GM18858 (cell line): ENCODE data around the gene PLA2G6.
"Not testable (repeated sequence)": the region's sequence is repeated elsewhere in the genome, so short reads cannot be mapped to it uniquely, and the experiment has no call there.

Experiments used
- ATAC-seq: cut with Tn5 transposase; IDR thresholded peaks from one replicate; pipeline ENCODE4 v1.9.1; 2021; ENCODE audit not compliant: unreplicated experiment

Gene PLA2G6

DNA sequence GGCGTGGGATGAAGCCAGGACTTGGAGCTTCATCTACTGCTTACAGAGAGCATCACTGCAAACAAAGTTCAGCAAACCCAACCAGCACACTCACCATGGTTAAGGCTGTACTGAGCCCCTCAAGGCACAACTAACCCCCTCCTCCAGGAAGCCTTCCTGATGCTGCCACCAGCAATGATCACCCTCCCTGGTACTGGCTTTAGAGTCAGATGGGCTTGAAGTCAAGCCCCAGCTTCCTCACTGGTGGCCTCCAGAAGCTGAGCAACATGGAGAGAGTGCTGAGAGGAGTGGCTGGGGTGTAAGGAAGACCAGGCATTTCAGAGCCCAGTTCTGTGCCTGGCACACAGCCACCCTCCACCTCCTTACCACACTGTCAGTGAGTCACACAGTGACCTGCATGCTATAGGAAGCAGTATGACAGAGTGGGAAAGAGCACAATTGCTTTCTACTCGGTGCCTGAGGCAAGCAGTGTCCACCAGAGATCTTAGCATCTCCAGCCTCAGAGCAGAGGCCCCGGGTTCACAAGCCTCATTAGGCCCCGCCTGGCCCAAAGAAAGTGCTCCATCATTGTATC, 46.4 kb downstream of the PLA2G6 start:
- no peak for ATAC-seq

DNA sequence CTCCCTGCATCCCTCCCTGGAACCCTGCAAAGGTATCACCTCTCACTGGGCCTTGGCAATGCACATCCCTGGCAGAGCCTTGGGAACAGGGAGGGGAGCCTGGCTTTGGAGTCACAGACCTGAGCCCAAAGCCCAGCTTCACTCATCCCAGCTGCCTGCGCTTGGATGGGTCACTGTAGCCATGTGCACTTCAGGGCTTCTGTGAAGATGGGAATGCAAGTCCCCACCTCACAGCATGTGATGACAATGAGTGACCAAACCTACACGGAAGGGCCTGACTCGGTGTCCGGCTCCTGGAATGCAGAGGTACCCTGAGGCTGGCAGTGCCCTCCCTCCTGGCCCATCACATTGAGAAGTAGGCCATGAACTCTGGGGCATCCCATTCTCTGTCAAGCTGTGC, 48.3 kb downstream of the PLA2G6 start:
- ATAC-seq = no peak

DNA sequence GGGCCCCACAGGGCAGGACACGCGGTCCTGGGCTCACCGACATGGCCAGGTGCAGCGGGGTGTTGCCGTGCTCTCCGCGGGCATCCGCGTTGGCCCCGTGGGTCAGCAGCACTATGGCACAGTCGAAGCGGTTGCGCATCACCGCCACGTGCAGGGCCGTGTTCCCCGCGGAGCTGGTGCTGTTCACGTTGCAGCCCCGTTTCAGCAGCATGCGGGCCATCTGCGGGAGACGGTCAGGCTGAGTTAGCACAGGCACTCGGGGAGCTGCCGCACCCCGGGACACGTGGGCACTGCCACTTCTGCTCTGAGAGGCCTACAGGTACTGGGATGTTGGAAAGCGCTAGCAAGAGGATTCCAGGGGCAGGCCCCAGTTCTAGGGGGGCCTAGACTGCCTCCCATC, 48.8 kb downstream of the PLA2G6 start:
- no peak for ATAC-seq

DNA sequence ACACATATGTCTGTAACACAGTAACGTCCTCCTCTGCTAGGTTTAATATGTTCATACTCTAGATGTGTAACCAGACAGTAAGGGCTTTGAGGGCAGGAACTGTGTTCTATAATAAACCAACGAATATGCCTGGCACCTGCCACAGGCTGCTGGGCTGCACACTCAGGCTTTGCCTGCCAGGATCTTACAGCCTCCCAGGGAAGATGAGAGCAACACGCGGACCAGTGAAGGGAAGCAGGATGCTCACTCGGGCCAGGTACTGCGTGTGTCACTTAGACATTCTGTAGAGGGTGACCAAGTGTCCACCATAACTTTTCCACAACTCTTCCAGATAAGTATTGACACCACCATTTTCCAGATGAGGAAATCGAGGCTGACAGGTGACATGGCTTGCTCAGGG, 49.5 kb downstream of the PLA2G6 start:
- ATAC-seq = no peak

DNA sequence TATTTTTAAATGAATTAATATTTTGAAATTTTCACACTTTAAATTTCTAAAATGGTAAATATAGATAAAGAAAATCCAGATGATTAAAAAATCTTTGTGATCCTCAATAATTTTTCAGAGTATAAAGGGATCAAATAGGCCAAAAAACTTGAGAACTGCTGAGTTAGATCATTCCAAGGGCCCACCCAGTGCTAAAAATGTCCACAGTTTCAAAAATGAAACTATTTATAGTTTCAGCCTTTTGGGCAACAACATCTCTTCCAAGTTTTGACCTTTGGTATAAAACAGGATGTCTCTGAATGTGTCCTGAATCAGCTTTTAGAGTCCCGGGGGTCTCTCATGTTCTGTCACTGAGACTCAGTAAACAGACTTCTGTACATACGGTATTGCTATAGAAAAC, 50.2 kb downstream of the PLA2G6 start:
- no peak for ATAC-seq

DNA sequence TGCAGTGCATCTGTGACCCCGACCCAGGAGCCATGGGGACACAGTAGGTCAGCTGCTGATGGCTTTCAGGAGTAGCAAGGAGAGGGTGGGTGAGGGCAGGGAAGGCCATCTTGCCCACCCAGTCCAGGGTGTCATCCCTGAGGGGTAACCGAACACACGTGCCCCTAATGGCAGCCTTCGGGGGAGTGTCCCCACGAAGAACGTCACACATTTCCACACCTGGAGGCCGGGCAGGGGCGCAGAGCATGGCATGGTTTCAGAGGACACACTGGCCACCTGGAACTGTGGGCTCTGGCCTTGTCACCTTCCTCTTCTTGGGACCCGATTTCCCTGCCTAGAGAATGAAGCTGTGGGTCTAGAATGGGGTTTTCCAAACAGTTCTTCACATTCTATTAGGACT, 51.8 kb downstream of the PLA2G6 start:
- no peak for ATAC-seq

DNA sequence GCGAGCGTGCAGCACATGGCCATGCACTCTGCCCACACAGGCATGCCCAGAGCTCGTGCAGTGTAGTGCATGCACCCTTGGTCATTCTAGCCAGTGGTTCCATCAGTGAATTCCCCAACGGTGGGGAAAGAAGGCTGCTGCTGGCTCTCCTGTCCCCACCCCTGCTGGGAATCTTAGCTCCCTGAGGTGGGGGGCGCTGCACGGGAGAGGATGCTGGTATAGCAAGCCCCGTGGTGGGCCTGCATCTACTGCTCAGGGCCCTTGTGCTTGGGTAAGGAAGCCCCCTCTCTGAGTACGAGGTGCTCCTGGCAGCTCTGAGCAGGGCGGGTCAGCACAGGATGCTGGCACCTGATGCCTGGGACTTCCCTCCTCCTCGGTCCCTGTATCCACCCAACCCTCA, 52.6 kb downstream of the PLA2G6 start:
- ATAC-seq = no peak

DNA sequence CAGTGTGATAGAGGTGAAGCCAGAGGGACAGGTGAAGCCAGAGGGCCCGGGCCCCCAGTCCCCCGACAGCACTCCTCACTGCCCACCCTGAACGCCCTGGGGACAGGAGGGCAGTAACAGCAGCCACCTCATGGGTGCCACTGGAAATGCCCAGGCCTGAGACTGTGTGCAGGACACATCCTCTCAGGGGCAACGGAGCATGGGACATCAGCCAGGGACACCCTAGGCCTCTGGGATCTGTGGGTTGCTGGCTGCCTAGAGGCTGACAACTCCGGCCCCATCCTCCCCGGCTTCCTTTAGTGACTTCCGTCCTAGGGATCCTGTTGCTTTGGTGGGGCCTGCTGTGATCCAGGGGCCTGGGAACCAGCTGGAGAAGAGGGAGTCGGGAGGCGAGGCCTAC, 53.8 kb downstream of the PLA2G6 start:
- ATAC-seq = no peak

DNA sequence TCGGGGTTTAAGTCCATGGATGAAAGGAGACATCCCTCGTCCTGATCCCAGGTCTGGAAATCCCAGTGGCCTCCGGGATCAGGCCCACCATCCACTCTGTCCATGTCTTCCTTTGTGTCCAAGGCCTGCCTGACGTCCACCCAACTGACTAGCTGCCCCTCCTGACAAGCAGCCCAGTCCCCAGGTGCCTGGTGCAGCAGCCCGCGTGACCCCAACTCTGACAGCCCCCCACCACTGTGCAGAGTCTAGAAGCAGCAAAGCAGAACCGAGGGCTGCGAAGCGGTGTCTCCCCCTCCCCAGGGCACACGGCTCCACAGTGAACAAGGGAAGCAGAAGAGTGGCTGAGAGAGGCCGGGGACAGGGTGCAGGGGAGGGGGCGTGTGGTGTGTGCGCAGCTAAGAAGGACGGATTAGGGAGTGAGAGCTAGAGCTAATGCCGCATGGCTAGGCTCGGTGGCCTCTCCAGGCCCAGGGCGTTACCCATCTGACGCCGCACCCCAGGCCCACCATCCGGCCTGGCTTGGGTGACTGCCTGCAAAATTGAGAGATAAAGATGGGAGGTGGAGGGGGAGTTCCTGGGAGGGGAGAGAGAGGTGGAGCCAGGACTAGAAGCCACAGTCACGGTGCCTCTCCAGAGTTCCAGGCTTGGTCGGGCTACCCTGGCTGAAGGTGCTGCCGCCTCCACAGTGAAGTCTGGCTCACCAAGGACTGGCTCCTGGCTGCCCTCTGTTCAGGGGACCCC, 54.5 kb downstream of the PLA2G6 start:
- no peak for ATAC-seq

DNA sequence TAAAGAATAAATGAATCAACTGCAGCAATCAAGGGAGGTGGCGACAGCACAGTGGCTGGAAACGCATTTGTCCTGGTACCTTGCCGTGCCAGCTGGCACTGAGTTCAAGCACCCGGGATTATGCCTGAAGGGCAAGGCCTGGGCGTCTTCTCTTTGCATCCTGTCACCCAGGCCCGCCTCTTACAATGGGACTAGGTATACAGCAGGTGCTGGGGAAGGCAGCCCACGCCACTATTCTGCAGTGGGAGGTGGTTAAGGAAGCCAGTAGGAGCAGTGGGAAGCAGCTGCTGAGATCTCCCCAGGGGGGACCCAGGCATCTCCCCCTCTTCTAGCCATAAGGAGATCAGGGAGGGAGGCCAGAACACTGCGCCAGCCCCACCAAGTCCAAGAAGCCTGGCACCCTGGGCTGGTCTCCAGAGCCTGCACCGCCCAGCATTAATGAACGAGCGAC, 55.9 kb downstream of the PLA2G6 start:
- ATAC-seq = no peak

DNA sequence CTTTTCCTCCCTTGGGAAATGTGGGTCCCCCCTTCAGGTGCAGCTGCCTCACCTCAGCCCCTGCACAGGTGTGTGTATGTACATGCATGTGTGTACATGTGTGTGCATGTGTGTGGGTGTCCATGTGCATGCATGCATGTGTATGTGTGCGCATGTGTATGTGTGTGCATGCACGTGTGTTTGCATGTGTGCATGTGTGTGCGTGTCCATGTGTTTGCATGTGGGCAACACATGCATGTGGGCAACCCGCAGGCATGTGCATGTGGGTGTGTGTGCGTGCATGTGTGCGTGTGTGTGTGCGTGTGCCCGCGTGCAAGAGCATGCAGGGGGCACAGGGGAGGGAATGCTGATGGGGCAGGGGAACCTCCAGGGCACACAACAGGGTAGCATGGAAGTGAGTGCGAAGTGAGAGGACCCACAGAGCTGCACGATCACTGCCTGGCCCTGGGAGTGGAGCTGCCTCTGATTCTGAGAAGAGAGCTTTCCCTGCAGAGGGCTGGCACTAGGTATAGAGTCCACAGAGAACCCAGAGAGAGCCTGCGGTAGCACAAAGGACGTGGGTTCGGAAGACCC, 56.5 kb downstream of the PLA2G6 start:
- no peak for ATAC-seq

DNA sequence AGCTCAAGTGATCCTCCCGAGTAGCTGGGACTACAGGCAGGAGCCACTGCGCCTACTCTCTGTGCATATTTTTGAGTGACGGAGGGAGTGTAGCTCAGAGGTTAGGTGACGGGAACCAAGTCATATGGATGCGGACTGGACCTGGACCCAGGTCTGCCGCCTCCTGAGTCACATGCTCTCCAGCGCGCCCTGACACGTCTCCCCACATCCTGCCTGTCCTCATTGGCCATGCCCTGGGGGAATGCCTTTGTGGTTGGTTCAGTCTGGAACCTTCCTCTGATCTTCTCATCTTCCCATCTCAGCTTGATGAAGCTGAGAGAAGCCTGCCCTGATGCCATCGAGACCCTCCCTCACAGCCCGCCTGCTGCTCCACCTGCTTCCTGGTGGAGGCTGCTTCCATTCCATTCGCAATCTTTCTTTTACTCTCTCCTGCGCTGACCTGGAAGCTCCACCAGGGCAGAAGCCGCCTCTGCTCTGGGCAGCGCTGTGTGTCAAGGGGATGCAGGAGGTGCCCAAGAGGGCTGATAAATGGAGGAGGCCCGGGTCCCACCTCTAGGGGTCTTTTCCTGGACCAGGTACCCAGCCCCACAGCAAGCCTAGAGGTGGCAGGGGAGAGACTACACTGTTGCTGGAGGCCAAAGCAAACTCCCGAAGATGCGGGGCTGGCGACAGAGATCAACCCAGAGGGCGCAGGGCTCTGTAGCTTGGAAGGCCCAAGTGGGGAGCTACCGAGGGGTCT, 57.2 kb downstream of the PLA2G6 start:
- no peak for ATAC-seq

DNA sequence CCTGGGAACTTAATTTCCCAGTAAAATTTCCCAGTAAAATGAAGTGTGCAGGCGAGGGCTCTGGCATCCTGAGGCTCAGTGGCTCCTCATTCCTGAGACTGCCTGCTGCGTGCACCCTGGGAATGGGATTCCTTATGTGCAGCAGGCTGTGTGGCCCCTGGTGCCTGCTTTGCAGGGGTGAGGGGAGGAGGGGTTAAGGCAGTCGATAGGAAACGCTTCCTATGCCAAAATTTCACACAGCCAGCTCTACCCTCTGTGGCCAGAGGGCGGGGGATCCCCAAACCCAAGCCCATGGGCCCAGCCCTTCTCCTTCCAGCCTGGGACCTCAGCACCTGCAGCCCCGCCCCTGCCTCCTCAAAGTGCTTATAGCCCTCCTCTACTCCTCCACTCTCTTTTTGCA, 59.0 kb downstream of the PLA2G6 start:
- ATAC-seq = no peak

DNA sequence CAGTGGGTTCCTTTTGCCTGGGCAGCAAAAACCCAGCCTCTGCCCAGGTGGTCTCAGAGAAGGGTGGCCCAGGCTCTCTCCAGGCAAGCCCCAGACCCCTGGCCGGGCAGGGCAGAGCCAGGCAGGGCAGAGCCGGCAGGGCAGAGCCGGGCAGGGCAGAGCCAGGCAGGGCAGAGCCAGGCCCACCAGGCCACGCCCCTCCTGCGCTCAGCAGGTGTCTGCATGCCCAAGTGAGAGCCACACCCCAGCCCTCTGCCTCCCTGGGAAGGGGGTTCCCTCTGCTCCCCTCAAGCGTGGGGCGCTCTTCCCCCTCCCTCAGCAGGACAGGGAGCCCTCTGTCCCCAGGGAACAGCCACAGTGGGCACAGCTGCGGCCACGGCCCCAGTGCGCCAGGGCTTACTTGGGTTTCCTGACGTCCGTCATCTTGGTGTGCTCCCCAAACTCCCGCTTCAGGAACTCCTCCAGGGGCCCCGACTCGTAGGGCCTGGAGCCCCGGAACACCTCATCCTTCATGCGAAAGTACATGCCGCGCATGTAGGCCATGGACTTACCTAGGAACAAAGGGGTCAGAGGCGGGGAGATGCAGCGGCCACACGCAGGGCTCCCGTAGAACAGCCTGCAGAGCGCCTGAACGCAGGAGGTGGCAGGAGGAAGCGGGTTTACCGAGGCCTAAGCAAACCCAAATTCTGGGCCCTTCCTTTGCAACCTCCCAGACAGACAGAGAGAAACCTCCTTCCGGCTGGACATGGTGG, 61.1 kb downstream of the PLA2G6 start:
- ATAC-seq = no peak

DNA sequence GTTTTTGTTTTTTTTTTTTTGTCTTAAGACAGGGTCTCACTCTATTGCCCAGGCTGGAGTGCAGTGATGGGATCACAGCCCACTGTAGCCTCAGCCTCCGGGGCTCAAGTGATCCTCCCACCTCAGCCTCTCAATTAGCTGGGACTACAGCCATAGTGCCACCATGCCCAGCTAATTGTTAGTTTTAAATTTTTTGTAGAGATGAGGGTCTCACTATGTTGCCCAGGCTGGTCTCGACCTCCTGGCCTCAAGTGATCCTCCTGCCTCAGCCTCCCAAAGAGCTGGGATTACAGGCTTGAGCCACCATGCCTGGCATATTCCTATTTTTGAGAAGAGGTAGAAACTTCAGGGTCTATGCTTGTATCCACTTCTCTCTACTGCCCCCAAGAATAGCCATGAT, 62.9 kb downstream of the PLA2G6 start:
- not testable (repeated sequence) for ATAC-seq

DNA sequence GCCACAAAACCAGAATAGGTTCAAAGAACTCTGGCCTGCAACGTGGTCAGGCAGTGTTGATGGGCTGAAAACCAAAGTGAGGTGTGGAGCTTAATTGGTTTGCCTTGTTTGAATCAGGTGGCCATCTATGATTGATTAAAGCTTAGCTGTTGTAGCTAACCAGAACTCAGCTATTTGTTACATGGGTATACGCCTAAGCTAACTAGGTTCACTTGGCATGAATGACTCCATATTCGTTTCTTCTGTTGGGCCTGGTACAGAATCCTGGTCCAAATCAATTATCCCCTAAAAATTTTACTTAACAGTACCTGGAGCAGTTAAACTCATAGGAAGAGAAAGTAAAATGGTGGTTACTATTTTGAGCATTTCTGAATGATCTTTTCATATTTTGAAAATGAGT, 63.4 kb downstream of the PLA2G6 start:
- ATAC-seq = no peak

DNA sequence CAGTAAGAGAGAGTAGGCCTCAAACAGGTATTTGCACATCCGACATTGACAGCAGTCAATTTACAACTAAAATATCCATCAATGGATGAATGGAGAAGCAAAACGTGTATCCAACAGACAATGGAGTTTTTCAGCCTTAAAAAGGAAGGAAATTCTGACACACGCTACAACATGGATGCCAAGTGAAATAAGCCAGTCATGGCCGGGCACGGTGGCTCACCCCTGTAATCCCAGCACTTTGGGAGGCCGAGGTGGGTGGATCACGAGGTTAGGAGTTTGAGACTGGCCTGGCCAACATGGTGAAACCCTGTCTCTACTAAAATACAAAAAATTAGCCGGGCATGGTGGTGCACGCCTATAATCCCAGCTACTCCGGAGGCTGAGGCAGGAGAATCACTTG, 64.1 kb downstream of the PLA2G6 start:
- ATAC-seq = not testable (repeated sequence)

DNA sequence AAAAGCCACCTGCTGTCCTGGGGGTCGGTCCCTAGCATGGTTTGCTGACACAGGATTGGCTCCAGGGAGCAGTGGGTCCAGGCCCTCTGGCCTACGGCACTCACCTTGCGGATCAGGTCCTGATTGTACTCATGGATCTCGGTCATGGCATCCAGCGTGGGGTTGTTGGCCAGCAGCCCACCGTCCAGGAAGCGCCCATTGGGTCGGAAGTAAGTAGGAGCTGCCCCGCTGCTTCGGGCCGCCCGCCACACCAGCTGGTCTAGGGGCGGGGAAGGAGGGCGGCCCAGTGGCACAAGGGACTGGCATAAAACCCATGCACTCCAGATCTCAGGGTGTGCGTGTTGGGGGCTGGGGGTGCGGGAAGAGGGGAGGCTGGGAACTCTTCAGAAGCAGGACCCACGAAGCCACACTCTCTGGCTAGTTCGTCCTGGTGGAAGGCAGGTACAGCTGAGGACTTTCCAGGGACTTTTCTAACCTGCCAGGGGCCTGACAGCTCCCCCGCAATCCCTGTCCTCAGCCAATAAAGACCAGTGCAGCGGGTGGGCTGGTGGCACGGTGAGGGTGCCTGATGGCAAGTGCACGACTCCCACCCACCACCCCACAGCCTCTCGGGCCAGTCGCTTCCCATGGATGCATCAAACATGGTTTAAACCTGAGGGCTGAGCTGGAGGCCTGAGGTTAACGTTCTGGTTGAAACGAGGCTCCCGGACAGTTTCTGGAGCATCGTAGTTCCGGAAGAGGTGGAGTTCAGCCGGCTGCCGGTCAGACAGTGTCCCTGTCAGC, 66.0 kb downstream of the PLA2G6 start:
- no peak for ATAC-seq

DNA sequence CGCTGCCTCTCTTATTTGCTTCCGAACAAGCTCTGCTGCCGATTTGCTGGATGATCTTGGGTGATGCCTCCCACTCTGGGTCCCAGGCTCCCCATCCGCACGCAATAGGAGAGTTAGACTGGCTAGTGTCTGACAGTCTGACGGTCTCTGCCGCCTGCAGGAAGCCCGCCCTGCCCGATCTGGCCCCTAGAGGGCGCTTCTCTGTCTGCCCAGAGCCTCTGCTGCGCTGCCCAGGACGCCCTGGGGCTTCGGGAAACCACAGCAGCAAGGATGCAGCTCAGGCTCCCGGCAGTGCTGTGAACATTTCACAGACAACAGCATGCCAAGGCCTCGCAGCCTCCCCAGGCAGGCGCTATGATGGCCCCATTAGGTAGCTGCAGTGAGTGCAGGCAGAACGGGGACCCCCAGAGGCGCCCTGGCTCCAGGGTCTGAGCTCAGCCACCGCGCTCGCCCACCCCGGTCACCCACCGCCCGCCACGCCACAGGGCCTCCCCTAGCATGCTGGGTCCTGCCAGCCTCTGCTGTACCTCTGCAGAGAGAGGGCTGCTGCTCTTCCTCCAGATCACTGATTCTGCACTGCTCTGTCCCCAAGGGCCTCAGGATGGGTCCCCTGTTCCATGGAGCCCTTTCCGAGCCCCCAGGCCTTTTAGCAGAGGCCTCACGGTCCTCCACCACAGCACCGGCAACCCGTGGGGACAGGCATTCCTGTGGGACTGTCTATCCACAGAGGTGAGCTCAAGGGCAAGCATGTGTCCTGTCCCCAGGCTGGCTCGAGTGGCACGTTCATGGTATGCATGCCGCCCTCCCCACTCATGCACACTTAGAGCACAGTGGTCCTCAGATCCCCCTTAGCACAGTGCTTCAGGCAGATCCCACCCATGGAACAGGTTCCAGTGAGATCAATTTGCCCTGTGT, 66.9 kb downstream of the PLA2G6 start:
- no peak for ATAC-seq
